Measurements from ENCODE around the gene HDAC9.

- TF ChIP-seq CTCF (IDR thresholded peaks at IDR 0.05; ENCODE audit: insufficient read depth, low read length, poor library complexity, severe bottlenecking): no peak
- no peak for TF ChIP-seq EZH2phosphoT487 (conservative IDR thresholded peaks at IDR 0.05; ENCODE audit: low read length)
Measured at GRCh38 chr7:18978108-18978495, 482.6 kb downstream of the HDAC9 start.
